Stimulated activated CD8-positive, alpha-beta memory T cell treated with anti-CD3 and anti-CD28 coated beads, Interleukin-15, amount 100 ng/mL, for 24 hours (primary cell): ENCODE data around the gene TKT.

Experiments used
- DNase-seq: peaks from one replicate; pipeline ENCODE4 v3.0.0-alpha.2; 2020; ENCODE audit warnings: low read depth

TKT gene

GRCh38 chr3:53178246-53178645, 77.6 kb downstream of the TKT start:
- no peak for DNase-seq

- no peak for DNase-seq
Measured at GRCh38 chr3:53175613-53176540, 79.9 kb downstream of the TKT start.
